GM10266 (cell line): ENCODE data around the gene SLC22A23.

Source experiments
- DNase-seq: peaks from one replicate; pipeline ENCODE4 v3.0.0; 2012; ENCODE audit errors: extremely low spot score
- CTCF ChIP-seq: IDR thresholded peaks from 2 replicates; pipeline ENCODE4 v1.5.1; 2012; ENCODE audit warnings: mild to moderate bottlenecking, low read depth; ENCODE audit not compliant: control insufficient read depth, insufficient read depth; ENCODE audit errors: missing control alignments

The SLC22A23 gene

DNA sequence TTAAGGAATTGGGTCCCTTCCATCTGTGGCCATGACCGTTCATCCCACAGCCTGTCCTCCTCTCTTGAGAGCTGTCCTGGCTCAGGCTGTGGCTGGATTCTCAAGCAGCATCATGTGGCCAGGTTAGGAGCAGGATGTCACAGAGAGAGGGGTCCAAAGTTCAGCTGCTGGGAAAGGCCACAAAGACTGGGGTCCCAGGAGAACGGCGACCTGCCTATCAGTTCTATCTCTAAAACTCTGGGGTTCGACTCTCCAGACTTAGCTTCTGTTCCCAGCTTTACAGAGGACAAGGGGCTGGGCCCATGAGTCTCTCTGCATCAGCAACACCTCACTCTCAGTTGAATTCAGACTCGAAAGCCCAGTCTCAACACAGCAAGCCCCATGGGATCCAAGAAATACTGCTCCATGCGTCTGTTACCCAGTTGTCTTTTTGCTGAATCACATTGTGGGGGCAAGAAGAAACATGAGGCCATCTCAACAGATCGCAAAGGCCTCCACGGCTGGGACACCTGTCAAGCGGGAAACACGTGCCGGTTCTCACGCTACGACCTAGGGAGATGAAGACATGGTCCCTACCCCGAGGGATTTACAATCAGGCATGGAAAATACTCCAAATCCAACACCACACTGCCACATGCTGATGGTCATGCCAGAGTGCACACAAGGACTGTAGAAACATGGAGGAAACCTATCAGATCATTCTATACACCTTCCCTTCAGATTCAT, 95.4 kb downstream of the SLC22A23 start:
- DNase-seq, result no peak

GRCh38 chr6:3360727-3361045, 96.2 kb downstream of the SLC22A23 start:
- no peak for DNase-seq
- TF ChIP-seq CTCF, result no peak

More for the DNA sequence above, 95.4 kb downstream of the SLC22A23 start:
- TF ChIP-seq CTCF, result no peak

- no peak for DNase-seq
- no peak for TF ChIP-seq CTCF
These were observed 96.7 kb downstream of the SLC22A23 start for GRCh38 chr6:3359973-3360726.

DNA sequence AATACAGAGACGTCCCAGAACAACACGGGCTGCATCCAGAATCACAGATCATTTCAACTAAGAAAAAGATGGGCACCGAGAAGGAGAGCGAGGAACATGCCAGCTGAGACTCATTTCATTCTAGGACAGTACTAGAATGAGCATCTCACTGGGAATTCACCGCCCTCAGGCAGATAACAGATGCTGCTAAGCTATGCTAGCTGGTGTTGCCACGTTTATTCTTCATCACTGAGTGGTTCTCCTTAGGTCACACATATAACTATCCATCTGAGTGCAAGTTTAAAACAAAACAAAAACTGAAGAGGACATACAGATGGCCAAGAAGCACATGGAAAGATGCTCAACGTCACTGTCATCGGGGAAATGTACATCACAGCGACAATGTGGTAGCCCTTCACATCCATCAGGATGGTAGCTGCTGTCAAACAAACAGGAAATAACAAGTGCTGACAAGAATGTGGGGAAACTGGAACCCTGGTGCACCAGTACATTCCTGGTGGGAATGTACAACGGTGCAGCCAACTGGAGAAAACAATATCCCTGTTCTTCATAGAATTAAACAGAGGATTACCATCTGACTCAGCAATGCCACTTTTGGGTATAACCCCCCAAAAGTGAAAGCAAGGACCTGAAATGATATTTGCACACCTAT, 97.6 kb downstream of the SLC22A23 start:
- no peak for DNase-seq
- TF ChIP-seq CTCF, result no peak

DNA sequence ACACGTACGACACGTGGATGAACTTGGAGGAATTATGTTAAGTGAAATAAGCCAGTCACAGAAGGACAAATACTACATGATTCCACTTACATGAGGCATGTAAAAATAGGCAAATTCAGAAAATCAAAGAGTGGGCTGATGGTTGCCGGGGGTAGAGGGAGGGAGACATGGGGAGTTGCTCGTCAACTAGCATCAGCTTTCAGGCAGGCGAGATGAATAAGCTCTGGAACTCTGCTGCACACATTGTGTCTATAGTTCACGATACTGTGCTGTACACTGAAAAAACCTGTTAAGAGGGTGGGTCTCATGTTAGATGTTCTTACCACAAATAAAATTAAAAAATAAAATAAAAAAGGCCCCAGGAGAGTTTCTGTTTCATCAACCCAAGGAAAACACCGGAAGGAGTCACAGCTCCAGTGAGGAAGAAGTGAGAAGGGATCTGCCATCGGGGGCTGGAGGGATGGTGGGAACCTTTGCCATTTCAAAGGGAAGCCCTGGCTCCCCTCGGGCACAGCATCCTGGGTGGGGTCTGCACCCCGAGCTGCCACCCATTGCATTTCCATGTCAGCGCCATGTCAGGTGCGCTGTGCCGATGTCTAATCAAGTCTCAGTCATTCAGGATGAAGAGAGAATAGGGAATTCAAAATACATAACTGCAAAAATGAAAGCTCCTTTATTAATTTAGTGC, 98.3 kb downstream of the SLC22A23 start:
- DNase-seq, result no peak
- TF ChIP-seq CTCF, result no peak

GRCh38 chr6:3357678-3358077, 99.2 kb downstream of the SLC22A23 start:
- no peak for DNase-seq
- no peak for TF ChIP-seq CTCF

GRCh38 chr6:3356824-3357420, 99.9 kb downstream of the SLC22A23 start:
- DNase-seq, result no peak
- no peak for TF ChIP-seq CTCF
